Measurements from ENCODE around the gene PSMA2. TPM values are rescaled to one million over a fixed set of nuclear protein-coding genes. Genes with fewer than 3 reads are reported as not detected.

Gene PSMA2
- total RNA-seq: 44.6 and 54.5 TPM in 2 replicates

GRCh38 chr7:42931834-42932651 lies at the start of gene PSMA2, which contains the start of gene MRPL32:
Gene PSMA2, minus strand, starts transcription at chr7:42932174. Its CDS starts 16 bp downstream, at chr7:42932158.
Gene MRPL32, plus strand, starts transcription at chr7:42932376. Its CDS starts 11 bp downstream, at chr7:42932387.

GRCh38 chr7:42911454-42912447 lies 20.2 kb downstream of the PSMA2 start, which contains the start of gene C7orf25:
Gene C7orf25, minus strand, starts transcription at chr7:42912070. Its CDS starts 1,170 bp downstream, at chr7:42910900.

Other genes with a start within 250 kb of the PSMA2 start
- 3.3 and 5.1 TPM in 2 replicates for gene C7orf25, start 20.1 kb downstream of the PSMA2 start, total RNA-seq
- gene MRPL32, start 202 bp upstream of the PSMA2 start, total RNA-seq: 59.8 and 63.1 TPM in 2 replicates
- gene HECW1, start 180.5 kb upstream of the PSMA2 start, total RNA-seq: 3.1 and 3.8 TPM in 2 replicates

All from smooth muscle cell of bladder (primary cell).